K562 (cell line): ENCODE data around the gene ACSF3. TPM values are rescaled to one million over a fixed set of nuclear protein-coding genes. Genes with fewer than 3 reads are reported as not detected.
A peak's percentile ranks its signal among the peaks of the same experiment; 100 is the strongest.

Experiments used
- ARID2 ChIP-seq: fragments of 450-650 bp; IDR thresholded peaks from 2 replicates; pipeline ENCODE4 v1.6.1; 2017; ENCODE audit warnings: antibody characterized with exemption, mild to moderate bottlenecking
- CBFA2T2 ChIP-seq: fragments of 450-650 bp; conservative IDR thresholded peaks from 2 replicates; pipeline ENCODE4 v1.6.1; 2017; ENCODE audit warnings: mild to moderate bottlenecking
- CBFB ChIP-seq: sonication (generic); formaldehyde crosslinking; IDR thresholded peaks from 2 replicates; pipeline ENCODE4 v1.4.0; 2020; ENCODE audit warnings: mild to moderate bottlenecking, missing genetic modification reagents
- CREB3 ChIP-seq: fragments of 450-650 bp; conservative IDR thresholded peaks from 2 replicates; pipeline ENCODE4 v1.6.1; 2016; ENCODE audit warnings: missing genetic modification characterization, low read depth, mild to moderate bottlenecking, missing compliant biosample characterization, moderate library complexity
- CREM ChIP-seq: IDR thresholded peaks from 2 replicates; pipeline ENCODE4 v1.6.1; 2014; ENCODE audit warnings: antibody characterized with exemption, low read depth
- FOS ChIP-seq: IDR thresholded peaks from 3 replicates; pipeline ENCODE4 v1.6.1; 2011; ENCODE audit not compliant: insufficient read length; ENCODE audit errors: extremely low read depth
- HIVEP1 ChIP-seq: fragments of 250-450 bp; sonication (Bioruptor Pico); IDR thresholded peaks from 2 replicates; pipeline ENCODE4 v1.4.0; 2020; ENCODE audit warnings: mild to moderate bottlenecking
- ILK ChIP-seq: fragments of 450-650 bp; IDR thresholded peaks from 2 replicates; pipeline ENCODE4 v1.6.1; 2016; ENCODE audit warnings: missing genetic modification characterization, low read depth, mild to moderate bottlenecking, missing compliant biosample characterization, moderate library complexity, borderline replicate concordance
- KDM1A ChIP-seq, 2 experiments: fragments of 450-650 bp; IDR thresholded peaks; 2 replicates each; pipeline ENCODE4 v1.6.1; 2016; ENCODE audit warnings: mild to moderate bottlenecking in 2 of 2
- MAX ChIP-seq: sonication (generic); formaldehyde crosslinking; IDR thresholded peaks from 2 replicates; pipeline ENCODE4 v1.9.0; 2022; ENCODE audit warnings: mild to moderate bottlenecking, missing genetic modification reagents
- NFIC ChIP-seq: fragments of 450-650 bp; IDR thresholded peaks from 2 replicates; pipeline ENCODE4 v1.6.1; 2017; ENCODE audit warnings: mild to moderate bottlenecking, inconsistent platforms
- PCBP1 ChIP-seq: fragments of 200-400 bp; formaldehyde crosslinking; IDR thresholded peaks from 2 replicates; pipeline ENCODE4 v1.6.1; 2018; ENCODE audit warnings: mild to moderate bottlenecking, low read depth, low read length; ENCODE audit not compliant: poor library complexity, severe bottlenecking
- TFE3 ChIP-seq: fragments of 450-650 bp; formaldehyde crosslinking; IDR thresholded peaks from 2 replicates; pipeline ENCODE4 v1.4.0; 2020; ENCODE audit warnings: mild to moderate bottlenecking, mixed read lengths
- TOE1 ChIP-seq, 2 experiments: fragments of 450-650 bp in 1 of 2; sonication (generic) in 1 of 2; formaldehyde crosslinking in 1 of 2; IDR thresholded peaks; 2 replicates each; pipeline versions ENCODE4 v1.7.1 to v1.8.0; 2016 to 2022; ENCODE audit warnings: borderline replicate concordance in 2 of 2, mild to moderate bottlenecking in 2 of 2, antibody characterized with exemption in 1 of 2, inconsistent platforms in 1 of 2, low read depth in 1 of 2, missing genetic modification reagents in 1 of 2, moderate library complexity in 1 of 2
- USF1 ChIP-seq: sonication (generic); formaldehyde crosslinking; IDR thresholded peaks from 2 replicates; pipeline ENCODE4 v1.9.0; 2022; ENCODE audit warnings: mild to moderate bottlenecking, missing genetic modification reagents
- ZBTB2 ChIP-seq: fragments of 450-650 bp; IDR thresholded peaks from 2 replicates; pipeline ENCODE4 v1.6.1; 2016; ENCODE audit warnings: antibody characterized with exemption
- ZEB2 ChIP-seq: fragments of 450-650 bp; IDR thresholded peaks from 2 replicates; pipeline ENCODE4 v1.6.1; 2016
- ZFP36 ChIP-seq: fragments of 150-350 bp; IDR thresholded peaks from 2 replicates; pipeline ENCODE4 v1.6.1; 2018; ENCODE audit warnings: low read length, low read depth; ENCODE audit not compliant: partially characterized antibody
- ZNF764 ChIP-seq: fragments of 250-450 bp; sonication (Bioruptor Pico); IDR thresholded peaks from 2 replicates; pipeline ENCODE4 v1.4.0; 2020; ENCODE audit warnings: low read depth, mild to moderate bottlenecking, moderate library complexity
- polyA plus RNA-seq, 8 experiments: library from polyadenylated mRNA; depleted of rRNA in 4 of 8; stranded (reverse) in 5 of 8; unstranded in 3 of 8; fragments of >200 nt; fragmentation: Nextera tagmentation in 2 of 8; fragmentation: Illumina TruSeq in 1 of 8; extraction: Ambion mirVana in 2 of 8; extraction: Trizol in 1 of 8; gene quantifications; 2 replicates each; pipeline versions ENCODE4 v1.2.1 to v1.2.3, GENCODE V29; 2011 to 2014; ENCODE audit warnings: inconsistent platforms in 1 of 8, missing spikeins in 1 of 8
- total RNA-seq, 7 experiments: library from RNA; depleted of rRNA in 6 of 7; stranded (reverse); fragments of >200 nt in 6 of 7; fragmentation: Illumina TruSeq in 2 of 7; extraction: Trizol in 2 of 7; gene quantifications; 2 replicates each; pipeline versions ENCODE4 v1.2.1 to v1.2.3, GENCODE V29; 2011 to 2021; ENCODE audit warnings: low replicate concordance in 1 of 7

The ACSF3 gene
- total and polyA plus RNA-seq, 9 of the 15 experiments (the other 6 are each of a cell fraction or from before 2014, with no cell fraction given), result 0.77 to 32.8 (median 14.7) TPM

- TF ChIP-seq TOE1 (IDR thresholded peaks at IDR 0.05; ENCODE audit: borderline replicate concordance) (peak; percentile 49; the same call in 1 of the 2 replicates), TOE1 (CRISPR knock-in tag; IDR thresholded peaks at IDR 0.05; ENCODE audit: borderline replicate concordance, low read depth) (no peak), NFIC (0 out of 2 replicates have a peak, but pooled peaks have one; percentile 20), ZBTB2 (no peak), MAX (peak; percentile 61; the same call in 1 of the 2 replicates), CBFA2T2 (peak; percentile 24), TFE3 (CRISPR knock-in tag) (peak; percentile 71), HIVEP1 (CRISPR knock-in tag) (no peak), FOS (no peak), ZNF764 (CRISPR knock-in tag) (no peak), ARID2 (no peak), ZEB2 (no peak), ILK (tag) (no peak), CBFB (peak; percentile 25; the same call in 1 of the 2 replicates), CREM (no peak), KDM1A (IDR thresholded peaks at IDR 0.05) (no peak), PCBP1 (no peak), USF1 (peak; percentile 90), CREB3 (tag) (no peak), ZFP36 (peak; percentile 69)
These were observed 81.9 kb downstream of the ACSF3 start (continued) for GRCh38 chr16:89175280-89176146.
